Hair follicle dermal papilla cell (primary cell): ENCODE data around the gene SNX27. TPM values are rescaled to one million over a fixed set of nuclear protein-coding genes. Genes with fewer than 3 reads are reported as not detected.

ENCODE experiments used
- small RNA-seq: library from RNA; depleted of rRNA; stranded (forward); fragments of <200 nt; gene quantifications from one replicate; pipeline ENCODE3, GENCODE V24; 2012
- total RNA-seq: library from RNA; depleted of rRNA; stranded (reverse); fragments of >200 nt; gene quantifications from 2 replicates; pipeline ENCODE4 v1.2.3, GENCODE V29; 2012

Gene SNX27
- total RNA-seq = 27.3 and 28.7 TPM in 2 replicates

DNA sequence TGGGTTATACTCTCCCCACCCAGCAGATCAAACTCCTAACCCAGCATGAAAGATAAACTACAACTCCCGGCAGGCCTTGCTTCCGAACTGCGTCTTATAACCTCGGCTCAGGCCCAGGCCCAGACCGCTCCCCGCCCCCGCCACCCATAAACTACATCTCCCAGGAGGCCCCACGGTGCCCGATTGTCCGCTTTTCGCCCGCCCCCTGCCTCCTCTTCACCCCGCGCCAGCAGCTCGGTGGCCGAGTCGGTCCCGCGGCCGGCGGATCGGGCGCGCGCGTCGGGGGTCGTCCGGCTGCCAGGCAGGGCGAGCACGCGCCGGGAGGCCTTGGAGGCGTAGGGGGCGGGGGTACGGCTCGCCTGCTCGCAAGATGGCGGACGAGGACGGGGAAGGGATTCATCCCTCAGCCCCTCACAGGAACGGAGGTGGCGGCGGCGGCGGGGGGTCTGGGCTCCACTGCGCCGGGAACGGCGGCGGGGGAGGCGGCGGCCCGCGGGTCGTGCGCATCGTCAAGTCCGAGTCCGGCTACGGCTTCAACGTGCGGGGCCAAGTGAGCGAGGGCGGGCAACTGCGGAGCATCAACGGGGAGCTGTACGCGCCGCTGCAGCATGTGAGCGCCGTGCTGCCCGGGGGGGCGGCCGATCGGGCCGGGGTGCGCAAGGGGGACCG lies at the start of gene SNX27:
TSS of gene SNX27 (plus strand) at position 219 of the 669 bp plus-strand sequence. CDS start at position 371, 152 bp downstream.

DNA sequence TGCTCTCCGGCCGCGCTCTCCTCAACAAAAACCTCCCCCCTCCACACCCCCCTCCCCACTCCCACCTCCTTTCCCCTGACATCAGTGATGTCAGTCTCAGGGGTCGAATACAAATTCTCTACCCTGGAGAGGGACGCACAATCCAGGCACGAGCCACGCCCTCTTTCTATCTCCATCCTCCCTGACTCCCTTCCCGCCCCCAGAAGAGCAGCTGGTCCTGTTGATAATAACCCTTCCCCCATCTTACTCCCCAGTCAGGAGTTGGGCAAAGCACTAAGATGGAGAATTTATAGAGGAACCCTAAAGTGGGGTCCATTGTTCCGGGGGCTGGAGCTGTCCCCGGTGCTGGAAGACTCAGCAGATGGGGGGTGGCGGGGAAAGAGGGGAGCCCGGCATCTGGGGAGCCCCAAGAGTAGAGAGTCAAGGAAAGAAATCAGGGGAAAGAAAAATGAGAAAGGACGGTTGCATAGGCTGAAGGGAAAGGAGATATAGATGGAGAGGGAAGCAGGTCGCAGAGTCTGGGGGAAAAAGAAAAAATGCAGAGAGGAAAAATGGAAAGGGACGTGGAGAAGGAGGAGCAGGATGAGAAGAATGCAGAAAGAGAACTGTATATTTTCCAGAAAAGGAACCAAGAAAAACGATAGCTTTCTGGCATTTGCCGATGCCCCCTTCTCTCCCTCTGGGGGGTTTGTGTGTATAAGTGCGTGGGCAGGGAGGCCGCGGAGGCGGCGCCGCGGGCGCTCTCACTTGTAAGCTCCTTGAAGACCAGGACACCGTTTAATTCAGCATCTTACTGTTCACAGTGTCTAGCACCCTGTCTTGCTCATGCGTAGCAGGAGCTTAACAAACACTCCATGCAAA lies 105.2 kb downstream of the SNX27 start, which contains the start of gene CELF3:
TSS of gene CELF3 (minus strand) at position 33 of the 861 bp plus-strand sequence. CDS start 783 bp downstream, outside the sequence.

DNA sequence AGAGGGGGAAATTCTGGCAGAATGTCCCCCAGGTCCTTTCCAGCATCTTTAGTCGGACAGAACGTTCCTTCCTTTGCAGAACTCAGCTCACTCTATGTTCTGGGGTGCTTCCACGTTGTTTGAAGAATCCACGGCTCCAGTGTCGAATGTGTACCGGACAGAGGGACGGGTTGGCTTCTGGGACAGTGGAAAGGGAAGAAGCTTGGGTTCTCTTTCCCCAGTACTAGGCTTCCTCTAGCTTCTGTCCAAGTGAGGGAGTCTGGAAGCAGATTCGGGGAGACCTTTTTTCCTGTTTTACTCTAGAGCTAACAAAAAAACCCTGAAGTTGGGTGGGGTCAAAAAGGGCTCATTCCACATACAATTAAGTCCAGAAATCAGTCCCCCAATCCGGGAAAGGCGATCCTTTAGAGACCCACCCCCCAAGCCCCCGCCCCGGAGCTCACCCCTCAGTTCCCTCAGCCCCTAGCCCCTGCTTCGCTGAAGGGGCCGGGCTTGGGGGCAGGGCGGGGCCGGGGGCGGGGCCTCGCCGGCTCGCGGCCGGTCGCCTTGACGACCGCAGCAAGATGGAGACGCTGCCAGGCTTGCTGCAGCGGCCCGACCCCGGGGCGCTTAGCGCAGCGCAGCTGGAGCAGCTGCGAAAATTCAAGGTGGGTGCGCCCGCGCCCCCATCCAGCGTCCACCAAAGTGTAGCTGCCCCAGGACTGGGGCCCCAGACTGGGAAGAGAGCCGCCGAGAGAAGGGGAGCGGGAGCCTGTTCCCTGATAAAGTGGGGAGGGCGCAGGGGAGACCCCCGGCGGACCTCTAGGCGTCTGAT lies 109.3 kb downstream of the SNX27 start, which contains the start of gene RIIAD1:
TSS of gene RIIAD1 (plus strand) at position 549 of the 814 bp plus-strand sequence. CDS start at position 564, 15 bp downstream.

Small RNA genes lying within 50 kb of the gene (small RNA-seq; reads per million reads assigned to genes)
- gene RNU6-1062P = not detected
- not detected for gene RNU6-662P

Other genes starting within 250 kb of the SNX27 start
- 43.8 and 51.8 TPM in 2 replicates for gene SELENBP1, start 239.3 kb upstream of the SNX27 start, total RNA-seq
- gene PSMB4, start 212.5 kb upstream of the SNX27 start, total RNA-seq = 204 and 248 TPM in 2 replicates
- gene POGZ, start 152.6 kb upstream of the SNX27 start, total RNA-seq = 28.9 and 46.9 TPM in 2 replicates
- gene CGN, start 100.7 kb upstream of the SNX27 start, total RNA-seq = 0.12 TPM in 1 of 2 replicates, not detected in the other
- gene TUFT1, start 71.7 kb upstream of the SNX27 start, total RNA-seq = 14.8 and 24.7 TPM in 2 replicates
- not detected in 2 replicates for gene CELF3, start 104.8 kb downstream of the SNX27 start, total RNA-seq
- not detected in 2 replicates for gene RIIAD1, start 109.5 kb downstream of the SNX27 start, total RNA-seq
- 55.8 and 56.3 TPM in 2 replicates for gene MRPL9, start 151.4 kb downstream of the SNX27 start, total RNA-seq
- 1.9 TPM in 2 replicates for gene TDRKH, start 178.4 kb downstream of the SNX27 start, total RNA-seq
- not detected in 2 replicates for gene LINGO4, start 193.4 kb downstream of the SNX27 start, total RNA-seq
- 0.12 TPM in 1 of 2 replicates, not detected in the other for gene RORC, start 219.8 kb downstream of the SNX27 start, total RNA-seq
- gene C2CD4D, start 227.8 kb downstream of the SNX27 start, total RNA-seq = not detected in 2 replicates
- not detected in 2 replicates for gene THEM5, start 241.7 kb downstream of the SNX27 start, total RNA-seq